ENCODE data around the gene CD93. TPM values are rescaled to one million over a fixed set of nuclear protein-coding genes. Genes with fewer than 3 reads are reported as not detected.

Gene CD93
- total RNA-seq, 2 donors from 2014 or later: 14.2 to 19.2 TPM

DNA sequence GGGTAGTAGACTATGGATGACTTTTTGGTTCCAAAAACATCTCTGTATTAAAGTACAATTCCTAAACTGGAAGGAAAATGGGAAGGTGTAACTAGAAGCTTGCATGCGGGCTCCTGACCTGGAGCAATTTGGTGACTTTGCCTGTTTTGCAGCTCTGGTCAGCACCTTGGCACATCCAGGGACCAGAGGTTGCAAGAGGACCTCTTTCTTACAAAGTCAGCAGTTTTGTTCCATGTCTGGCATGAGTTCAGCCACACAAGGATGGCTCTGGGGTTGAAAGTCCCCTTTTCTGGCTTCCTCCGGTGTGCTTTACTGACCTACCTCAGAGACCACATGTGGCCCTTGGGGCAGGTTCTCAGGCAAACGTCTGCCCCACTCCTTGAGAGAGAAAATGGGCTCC is 22.7 kb upstream of the CD93 start:
- ATAC-seq: no peak
- Histone ChIP-seq H3K4me3 (no peak overlapping the region), H3K4me1 (no peaks in the 10 kb centered on the region), H3K27me3 (no peaks in the 10 kb centered on the region), H3K27ac (no peak overlapping the region), H3K36me3 (replicated peaks in 1 of 2; ENCODE audit: insufficient read depth in 1 of 2, low read depth in 2 of 2) (no peaks in the 10 kb centered on the region), H3K9me3 (no peaks in the 10 kb centered on the region)
- WGBS, 2 donors: 63 to 66% methylated on average over 3 of the region's 3 CpGs
- DNase-seq: no peak
- TF ChIP-seq, protein P1, sequence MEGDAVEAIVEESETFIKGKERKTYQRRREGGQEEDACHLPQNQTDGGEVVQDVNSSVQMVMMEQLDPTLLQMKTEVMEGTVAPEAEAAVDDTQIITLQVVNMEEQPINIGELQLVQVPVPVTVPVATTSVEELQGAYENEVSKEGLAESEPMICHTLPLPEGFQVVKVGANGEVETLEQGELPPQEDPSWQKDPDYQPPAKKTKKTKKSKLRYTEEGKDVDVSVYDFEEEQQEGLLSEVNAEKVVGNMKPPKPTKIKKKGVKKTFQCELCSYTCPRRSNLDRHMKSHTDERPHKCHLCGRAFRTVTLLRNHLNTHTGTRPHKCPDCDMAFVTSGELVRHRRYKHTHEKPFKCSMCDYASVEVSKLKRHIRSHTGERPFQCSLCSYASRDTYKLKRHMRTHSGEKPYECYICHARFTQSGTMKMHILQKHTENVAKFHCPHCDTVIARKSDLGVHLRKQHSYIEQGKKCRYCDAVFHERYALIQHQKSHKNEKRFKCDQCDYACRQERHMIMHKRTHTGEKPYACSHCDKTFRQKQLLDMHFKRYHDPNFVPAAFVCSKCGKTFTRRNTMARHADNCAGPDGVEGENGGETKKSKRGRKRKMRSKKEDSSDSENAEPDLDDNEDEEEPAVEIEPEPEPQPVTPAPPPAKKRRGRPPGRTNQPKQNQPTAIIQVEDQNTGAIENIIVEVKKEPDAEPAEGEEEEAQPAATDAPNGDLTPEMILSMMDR (IDR thresholded peaks at IDR 0.05): no peak
- TF ChIP-seq POLR2A (IDR thresholded peaks at IDR 0.05): no peak
- intact Hi-C loops (cut with DNase I): no loop called here

DNA sequence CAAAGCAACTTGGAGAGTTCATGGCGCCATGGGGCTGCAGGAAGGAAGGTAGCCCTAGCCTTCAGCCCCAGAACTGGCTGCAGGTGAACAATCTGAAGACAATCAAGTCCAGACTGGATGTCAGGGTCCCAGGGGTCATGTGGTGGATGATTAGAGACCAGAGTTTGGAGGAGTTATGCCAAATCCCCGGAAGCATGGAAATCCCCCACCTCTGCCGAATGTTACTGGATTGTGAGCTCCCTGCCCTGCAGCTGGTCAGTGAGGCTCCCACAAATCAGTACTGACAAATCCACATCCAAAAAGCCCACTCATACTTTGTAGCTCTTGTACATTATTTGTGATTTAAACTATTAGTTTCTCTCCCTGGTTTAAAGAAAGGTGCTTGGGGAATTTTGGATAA is 21.3 kb upstream of the CD93 start:
- 65 to 86% methylated on average over 3 of the region's 3 CpGs for WGBS, 2 donors
- DNase-seq: no peak

DNA sequence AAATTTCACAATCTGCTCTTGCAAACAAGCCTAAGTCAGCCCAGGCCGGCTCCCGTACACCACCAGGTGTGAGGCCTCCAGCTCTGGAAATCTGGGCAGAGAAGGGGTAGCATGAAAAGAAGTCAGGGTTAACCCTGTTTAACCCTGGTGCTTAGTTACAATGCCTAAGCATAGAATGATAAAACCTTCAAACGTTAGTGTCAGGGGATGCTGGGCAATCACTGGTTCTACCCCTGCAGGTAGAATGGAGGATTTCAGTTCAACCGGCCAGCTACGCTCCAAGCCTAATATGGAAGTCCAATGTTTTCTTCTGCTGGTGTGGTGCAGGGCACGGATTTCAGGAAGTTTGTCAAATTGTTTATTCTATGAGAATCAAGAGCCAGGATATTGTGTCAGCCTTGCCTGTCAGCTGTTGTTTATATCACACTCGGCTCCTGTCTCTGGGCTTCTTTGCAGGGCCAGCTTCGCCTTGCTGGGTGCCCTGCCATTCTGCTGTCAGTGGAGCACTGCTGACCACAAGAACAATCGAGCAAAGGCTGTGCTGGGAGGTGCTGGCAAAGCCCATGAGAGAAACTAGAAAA is 20.2 kb upstream of the CD93 start:
- no peaks in the 10 kb centered on the region for H3K27me3 ChIP-seq
- DNase-seq (peak in 1 of 4 donors; percentile 56), ATAC-seq (peak; percentile 24)
- no peaks in the 10 kb centered on the region for H3K4me1 ChIP-seq
- intact Hi-C loops (cut with DNase I): no loop called here
- H3K27ac ChIP-seq: peak overlapping the region in 2 of 4 donors; percentile 6 to 17
- no peak overlapping the region for H3K4me3 ChIP-seq
- 50 to 58% methylated on average over 8 to 9 of the region's 9 CpGs for WGBS, 2 donors
- TF ChIP-seq, protein P1 (IDR thresholded peaks at IDR 0.05): peak in 1 of 7 experiments; percentile 10
- TF ChIP-seq POLR2A (IDR thresholded peaks at IDR 0.05): peak in 1 of 3 donors; percentile 24
- no peaks in the 10 kb centered on the region for H3K36me3 ChIP-seq (replicated peaks in 1 of 2; ENCODE audit: insufficient read depth in 1 of 2, low read depth in 2 of 2)
- no peaks in the 10 kb centered on the region for H3K9me3 ChIP-seq

More for the DNA sequence above, 21.3 kb upstream of the CD93 start:
- no peaks in the 10 kb centered on the region for H3K9me3 ChIP-seq
- TF ChIP-seq, protein P1 (IDR thresholded peaks at IDR 0.05): no peak
- no peak for TF ChIP-seq POLR2A (IDR thresholded peaks at IDR 0.05)
- no peaks in the 10 kb centered on the region for H3K4me1 ChIP-seq
- no peak for ATAC-seq
- H3K36me3 ChIP-seq (replicated peaks in 1 of 2; ENCODE audit: insufficient read depth in 1 of 2, low read depth in 2 of 2): no peaks in the 10 kb centered on the region
- intact Hi-C loops (cut with DNase I): no loop called here
- H3K27me3 ChIP-seq: no peaks in the 10 kb centered on the region
- H3K27ac ChIP-seq: no peak overlapping the region
- H3K4me3 ChIP-seq: no peak overlapping the region

DNA sequence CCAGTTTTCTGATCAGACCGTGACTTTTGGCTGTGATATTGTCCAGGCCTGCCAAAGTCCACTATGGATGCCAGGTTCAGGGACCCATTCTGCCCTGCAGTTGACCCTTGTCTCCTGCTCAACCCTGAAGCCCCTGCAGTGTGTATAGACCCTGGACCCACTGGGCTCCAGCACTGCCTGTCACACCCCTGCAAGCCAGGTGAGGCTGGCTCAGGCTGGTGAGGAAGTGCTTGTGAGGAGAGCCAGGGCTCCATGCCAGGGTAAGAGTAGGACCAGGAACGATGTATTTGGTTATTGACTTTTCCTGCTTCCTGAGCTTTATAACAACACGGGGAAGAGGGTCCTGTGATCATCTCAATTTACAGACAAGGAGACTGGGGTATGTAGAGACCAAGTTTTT is 19.1 kb upstream of the CD93 start:
- H3K9me3 ChIP-seq: no peaks in the 10 kb centered on the region
- H3K36me3 ChIP-seq (replicated peaks in 1 of 2; ENCODE audit: insufficient read depth in 1 of 2, low read depth in 2 of 2): no peaks in the 10 kb centered on the region
- no peak overlapping the region for H3K27ac ChIP-seq
- WGBS, 2 donors: 11 to 25% methylated on average over 3 of the region's 3 CpGs
- H3K4me3 ChIP-seq: no peak overlapping the region
- no peaks in the 10 kb centered on the region for H3K27me3 ChIP-seq
- no peak for DNase-seq
- H3K4me1 ChIP-seq: no peaks in the 10 kb centered on the region
- TF ChIP-seq, protein P1 (IDR thresholded peaks at IDR 0.05): no peak
- TF ChIP-seq POLR2A (IDR thresholded peaks at IDR 0.05): no peak
- no peak for ATAC-seq
- intact Hi-C loops (cut with DNase I): no loop called here
